PC-3 (cell line): Measurements from ENCODE around the gene A3GALT2. TPM values are rescaled to one million over a fixed set of nuclear protein-coding genes. Genes with fewer than 3 reads are reported as not detected.

ENCODE experiments used
- ATAC-seq: fragments of 200-7000 bp; cut with Tn5 transposase; 2 replicates; pipeline ENCODE4 v1.9.1; 2020; ENCODE audit warnings: mild to moderate bottlenecking, moderate library complexity
- BruUV-seq: library from RNA; stranded (reverse); fragments of 400-500 nt; replicated peaks from 2 replicates; lab custom pipeline; 2021; lab: Mats Ljungman, UMichigan
- CTCF ChIA-PET: fragments of 300-600 bp; sonication (Branson Sonifier 250); formaldehyde crosslinking; loops from one replicate; lab custom pipeline; 2022; ENCODE audit warnings: antibody characterized with exemption; lab: Charles Lee
- POLR2A ChIA-PET: fragments of 300-600 bp; sonication (Branson Sonifier 250); formaldehyde crosslinking; loops from one replicate; lab custom pipeline; 2022; ENCODE audit warnings: antibody characterized with exemption; ENCODE audit not compliant: unreplicated experiment; lab: Charles Lee
- DNase-seq: peaks from one replicate; pipeline ENCODE4 v3.0.0-alpha.2; 2015
- H2AFZ ChIP-seq: fragments of 300-600 bp; sonication (generic); 2 replicates; pipeline ENCODE4 v1.6.0; 2016; ENCODE audit warnings: antibody characterized with exemption, low read length
- H3F3A ChIP-seq: fragments of 300-600 bp; sonication (generic); one replicate; pipeline ENCODE4 v1.6.0; 2017; ENCODE audit warnings: antibody characterized with exemption, low read length, control low read depth, mild to moderate bottlenecking; ENCODE audit not compliant: unreplicated experiment
- H3K27ac ChIP-seq: fragments of 300-600 bp; sonication (generic); 2 replicates; pipeline ENCODE4 v1.5.1; 2016; ENCODE audit warnings: mild to moderate bottlenecking, low read length
- H3K27me3 ChIP-seq: fragments of 300-600 bp; sonication (generic); 2 replicates; pipeline ENCODE4 v1.6.1; 2016; ENCODE audit warnings: low read length, mixed read lengths
- H3K36me3 ChIP-seq: fragments of 300-600 bp; sonication (generic); 2 replicates; pipeline ENCODE4 v1.6.1; 2016; ENCODE audit warnings: low read depth, mixed run types, low read length, mixed read lengths
- H3K4me1 ChIP-seq: fragments of 300-600 bp; sonication (generic); 2 replicates; pipeline ENCODE4 v1.5.1; 2016; ENCODE audit warnings: low read length; ENCODE audit not compliant: insufficient read depth
- H3K4me2 ChIP-seq: fragments of 300-600 bp; sonication (generic); 2 replicates; pipeline ENCODE4 v1.6.0; 2016; ENCODE audit warnings: low read length
- H3K4me3 ChIP-seq: fragments of 300-600 bp; sonication (generic); 2 replicates; pipeline ENCODE4 v1.5.1; 2016; ENCODE audit warnings: mild to moderate bottlenecking, low read length, mixed read lengths
- H3K79me2 ChIP-seq: fragments of 300-600 bp; sonication (generic); 2 replicates; pipeline ENCODE4 v1.6.1; 2017; ENCODE audit warnings: low read length, mixed read lengths
- H3K9ac ChIP-seq: fragments of 300-600 bp; sonication (generic); 2 replicates; pipeline ENCODE4 v1.6.0; 2016; ENCODE audit warnings: mild to moderate bottlenecking, low read length
- H3K9me2 ChIP-seq: fragments of 300-600 bp; sonication (generic); replicated peaks from 2 replicates; pipeline ENCODE4 v1.6.1; 2016; ENCODE audit warnings: mixed run types, low read length, mixed read lengths
- H3K9me3 ChIP-seq: fragments of 300-600 bp; sonication (generic); 2 replicates; pipeline ENCODE4 v1.6.1; 2016; ENCODE audit warnings: low read length, mixed read lengths
- H4K20me1 ChIP-seq: fragments of 300-600 bp; sonication (generic); 2 replicates; pipeline ENCODE4 v1.6.1; 2016; ENCODE audit warnings: low read length, mixed read lengths
- EZH2 ChIP-seq: fragments of 300-600 bp; sonication (generic); IDR thresholded peaks from one replicate; pipeline ENCODE4 v1.6.1; 2017; ENCODE audit warnings: antibody characterized with exemption, mild to moderate bottlenecking, low read length; ENCODE audit not compliant: unreplicated experiment
- EZH2phosphoT487 ChIP-seq: fragments of 300-600 bp; sonication (generic); IDR thresholded peaks from 2 replicates; pipeline ENCODE4 v1.6.1; 2018; ENCODE audit warnings: mild to moderate bottlenecking, antibody characterized with exemption, low read length, borderline replicate concordance
- intact Hi-C: fragments of 100-400 bp; cut with micrococcal nuclease; formaldehyde crosslinking; loops from 2 replicates; pipeline ENCODE4 v1.9.0; 2023
- total RNA-seq: library from RNA; depleted of rRNA; stranded (reverse); fragments of >200 nt; gene quantifications from 2 replicates; pipeline ENCODE4 v1.2.3, GENCODE V29; 2014
- TF ChIP-seq, protein P1 (sequence below): fragments of 300-600 bp; sonication (generic); conservative IDR thresholded peaks from 2 replicates; pipeline ENCODE4 v1.5.1; 2017; ENCODE audit warnings: antibody characterized with exemption, low read depth, mild to moderate bottlenecking, low read length

The A3GALT2 gene
- total RNA-seq, 1 experiment from 2014 or later, result not detected

DNA sequence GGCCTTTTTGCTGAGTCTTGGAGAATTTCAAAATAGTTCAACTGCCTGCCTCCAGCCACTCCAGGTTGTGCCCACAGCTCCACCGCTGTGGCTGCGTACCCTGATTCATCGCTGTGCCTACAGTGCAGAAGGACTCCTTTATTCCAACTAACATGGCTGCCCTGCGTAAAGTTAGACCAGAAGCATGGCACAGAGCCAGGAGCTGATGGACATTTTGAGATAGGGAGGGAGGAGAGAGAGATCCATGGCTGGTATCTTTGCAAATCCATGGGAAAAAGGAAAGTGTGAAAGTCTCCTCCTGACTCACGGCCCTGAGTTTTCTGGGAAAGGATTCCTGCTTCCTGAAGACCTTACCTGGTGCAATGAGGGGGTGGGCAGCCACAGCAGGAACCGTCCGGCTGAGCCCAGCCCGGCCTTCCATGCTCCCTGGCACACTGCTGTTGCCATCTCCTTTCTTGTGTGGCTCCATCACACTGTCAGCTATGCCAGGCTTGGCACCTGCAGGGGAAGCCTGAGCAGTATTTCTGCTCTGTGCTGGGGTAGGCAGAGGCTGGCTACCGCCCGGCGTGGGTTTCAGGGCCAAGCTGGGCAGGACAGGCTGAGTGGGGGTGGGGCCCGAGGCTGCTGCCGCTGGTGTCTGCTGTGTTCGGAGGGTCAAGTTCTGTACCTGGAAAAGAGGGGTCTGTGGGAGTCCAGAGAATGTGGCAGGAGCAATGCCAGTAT lies 46.0 kb upstream of the A3GALT2 start:
- H3K9me2 ChIP-seq, result no peaks in the 10 kb centered on the region
- no peaks in the 10 kb centered on the region for H3F3A ChIP-seq
- TF ChIP-seq, protein P1, sequence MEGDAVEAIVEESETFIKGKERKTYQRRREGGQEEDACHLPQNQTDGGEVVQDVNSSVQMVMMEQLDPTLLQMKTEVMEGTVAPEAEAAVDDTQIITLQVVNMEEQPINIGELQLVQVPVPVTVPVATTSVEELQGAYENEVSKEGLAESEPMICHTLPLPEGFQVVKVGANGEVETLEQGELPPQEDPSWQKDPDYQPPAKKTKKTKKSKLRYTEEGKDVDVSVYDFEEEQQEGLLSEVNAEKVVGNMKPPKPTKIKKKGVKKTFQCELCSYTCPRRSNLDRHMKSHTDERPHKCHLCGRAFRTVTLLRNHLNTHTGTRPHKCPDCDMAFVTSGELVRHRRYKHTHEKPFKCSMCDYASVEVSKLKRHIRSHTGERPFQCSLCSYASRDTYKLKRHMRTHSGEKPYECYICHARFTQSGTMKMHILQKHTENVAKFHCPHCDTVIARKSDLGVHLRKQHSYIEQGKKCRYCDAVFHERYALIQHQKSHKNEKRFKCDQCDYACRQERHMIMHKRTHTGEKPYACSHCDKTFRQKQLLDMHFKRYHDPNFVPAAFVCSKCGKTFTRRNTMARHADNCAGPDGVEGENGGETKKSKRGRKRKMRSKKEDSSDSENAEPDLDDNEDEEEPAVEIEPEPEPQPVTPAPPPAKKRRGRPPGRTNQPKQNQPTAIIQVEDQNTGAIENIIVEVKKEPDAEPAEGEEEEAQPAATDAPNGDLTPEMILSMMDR, result no peak
- no peak for TF ChIP-seq EZH2phosphoT487
- no peak for TF ChIP-seq EZH2
- no peak for DNase-seq
- H3K36me3 ChIP-seq, result peaks cover 47% of the 10 kb centered on the region
- H3K27me3 ChIP-seq, result no peaks in the 10 kb centered on the region
- ChIA-PET POLR2A (no interaction called here), CTCF (no interaction called here)
- no peak overlapping the region for H3K4me2 ChIP-seq
- intact Hi-C loops, result loop anchor here (1.0 to 10.0 kb wide), 5 partner anchors 72 to 248 kb away; partner anchors contain the start of gene ZSCAN20
- H3K79me2 ChIP-seq, result no peaks in the 10 kb centered on the region
- H3K4me3 ChIP-seq, result no peak overlapping the region
- no peak overlapping the region for H2AFZ ChIP-seq
- no peaks in the 10 kb centered on the region for H4K20me1 ChIP-seq
- no TSS peak for BruUV-seq
- no peaks in the 10 kb centered on the region for H3K4me1 ChIP-seq
- H3K27ac ChIP-seq, result no peak overlapping the region
- H3K9me3 ChIP-seq, result no peaks in the 10 kb centered on the region
- ATAC-seq, result no peak
- H3K9ac ChIP-seq, result no peak overlapping the region

DNA sequence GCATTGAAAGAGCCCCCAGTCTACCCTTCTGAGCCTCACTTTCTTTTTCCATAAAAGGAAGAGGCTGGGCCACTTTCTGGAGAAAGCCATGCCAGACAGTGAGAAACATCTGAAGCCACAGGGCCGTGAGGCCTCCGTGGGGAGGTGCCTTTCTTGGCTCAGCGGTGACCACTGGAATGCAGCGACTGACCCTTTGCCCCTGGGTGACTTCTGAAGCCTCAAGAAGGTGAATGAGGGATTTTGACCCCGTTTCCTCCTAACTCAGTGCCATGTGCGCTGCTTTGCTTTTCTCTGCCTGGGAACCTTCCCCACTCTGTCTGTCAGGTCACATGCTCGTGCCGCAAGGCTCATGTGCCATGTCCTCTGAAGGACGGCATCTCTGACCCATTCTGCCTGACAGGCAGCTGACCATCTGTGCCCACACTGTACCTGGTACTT lies 44.7 kb upstream of the A3GALT2 start:
- H3K4me1 ChIP-seq, result no peaks in the 10 kb centered on the region
- no peaks in the 10 kb centered on the region for H3K9me3 ChIP-seq
- no peak overlapping the region for H2AFZ ChIP-seq
- no peak for TF ChIP-seq EZH2phosphoT487
- TF ChIP-seq, protein P1, result no peak
- TF ChIP-seq EZH2, result no peak
- ATAC-seq (no peak), DNase-seq (no peak)
- no peak overlapping the region for H3K9ac ChIP-seq
- POLR2A ChIA-PET, result no interaction called here
- H3K9me2 ChIP-seq, result no peaks in the 10 kb centered on the region
- CTCF ChIA-PET, result no interaction called here
- H3K27ac ChIP-seq, result no peak overlapping the region
- intact Hi-C loops, result loop anchor here (5.0 to 10.0 kb wide), 4 partner anchors 92 to 249 kb away; partner anchors contain the start of gene ZSCAN20
- no peaks in the 10 kb centered on the region for H3F3A ChIP-seq
- no peaks in the 10 kb centered on the region for H4K20me1 ChIP-seq
- H3K79me2 ChIP-seq, result no peaks in the 10 kb centered on the region
- H3K4me3 ChIP-seq, result no peak overlapping the region
- H3K36me3 ChIP-seq, result peaks cover 41% of the 10 kb centered on the region
- H3K27me3 ChIP-seq, result no peaks in the 10 kb centered on the region
- no peak overlapping the region for H3K4me2 ChIP-seq
- BruUV-seq, result no TSS peak

DNA sequence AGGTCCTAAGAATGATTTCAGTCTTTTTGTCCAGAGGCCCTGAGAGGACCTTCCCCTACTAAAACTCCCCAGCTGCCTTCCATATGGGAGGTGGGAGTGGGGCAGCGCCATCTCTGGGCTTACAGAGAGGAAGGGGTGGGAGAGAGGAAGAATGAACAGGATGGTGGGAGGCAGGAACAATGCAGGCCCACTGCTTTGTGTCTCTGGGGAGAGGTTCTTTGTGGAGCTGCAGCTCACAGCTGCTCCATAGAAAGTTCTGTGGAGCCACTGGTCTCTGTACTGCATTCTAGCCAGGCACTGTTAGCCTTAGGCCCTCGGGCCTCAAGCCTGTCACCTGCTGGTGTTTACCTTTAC lies 43.6 kb upstream of the A3GALT2 start:
- Histone ChIP-seq H3K4me1 (no peaks in the 10 kb centered on the region), H3K36me3 (peaks cover 41% of the 10 kb centered on the region), H3K4me2 (no peak overlapping the region), H3K9me3 (no peaks in the 10 kb centered on the region), H3K4me3 (no peak overlapping the region), H3K9ac (no peak overlapping the region), H3F3A (no peaks in the 10 kb centered on the region), H3K79me2 (no peaks in the 10 kb centered on the region), H2AFZ (no peak overlapping the region), H3K9me2 (no peaks in the 10 kb centered on the region), H3K27me3 (no peaks in the 10 kb centered on the region), H3K27ac (no peak overlapping the region), H4K20me1 (no peaks in the 10 kb centered on the region)
- TF ChIP-seq, protein P1, result no peak
- no peak for ATAC-seq
- no peak for DNase-seq
- ChIA-PET CTCF (no interaction called here), POLR2A (no interaction called here)
- no TSS peak for BruUV-seq
- intact Hi-C loops, result loop anchor here (10.0 kb wide), 1 partner anchor 250 kb away; no protein-coding TSS in a partner anchor
